OCI-LY7 (cell line): ENCODE results near the gene PZP.

Experiments
- CTCF ChIP-seq: fragments of 200-600 bp; sonication (generic); conservative IDR thresholded peaks from 2 replicates; pipeline ENCODE4 v1.5.1; 2014; ENCODE audit warnings: mild to moderate bottlenecking, antibody characterized with exemption, low read length, moderate library complexity, mixed read lengths
- EZH2phosphoT487 ChIP-seq: fragments of 200-600 bp; sonication (generic); IDR thresholded peaks from 2 replicates; pipeline ENCODE4 v1.6.1; 2018; ENCODE audit warnings: low read depth, borderline replicate concordance, mild to moderate bottlenecking, mixed run types, antibody characterized with exemption, low read length, moderate library complexity, mixed read lengths

- TF ChIP-seq CTCF (no peak), EZH2phosphoT487 (no peak)
These were observed 93.2 kb downstream of the PZP start for GRCh38 chr12:9114946-9115345.
